Raji (cell line): Measurements from ENCODE around the gene ADGRG6.

Experiments used
- POLR2A ChIP-seq: IDR thresholded peaks from 2 replicates; pipeline ENCODE4 v1.6.1; 2011; ENCODE audit warnings: low read depth, low read length, control low read depth; ENCODE audit not compliant: insufficient read depth

ADGRG6 gene

GRCh38 chr6:142302421-142303175, 791 bp downstream of the ADGRG6 start:
- TF ChIP-seq POLR2A = no peak

- TF ChIP-seq POLR2A = no peak
Observed at GRCh38 chr6:142303176-142303533, 1.3 kb downstream of the ADGRG6 start.

GRCh38 chr6:142304241-142304640, 2.4 kb downstream of the ADGRG6 start:
- TF ChIP-seq POLR2A = no peak

DNA sequence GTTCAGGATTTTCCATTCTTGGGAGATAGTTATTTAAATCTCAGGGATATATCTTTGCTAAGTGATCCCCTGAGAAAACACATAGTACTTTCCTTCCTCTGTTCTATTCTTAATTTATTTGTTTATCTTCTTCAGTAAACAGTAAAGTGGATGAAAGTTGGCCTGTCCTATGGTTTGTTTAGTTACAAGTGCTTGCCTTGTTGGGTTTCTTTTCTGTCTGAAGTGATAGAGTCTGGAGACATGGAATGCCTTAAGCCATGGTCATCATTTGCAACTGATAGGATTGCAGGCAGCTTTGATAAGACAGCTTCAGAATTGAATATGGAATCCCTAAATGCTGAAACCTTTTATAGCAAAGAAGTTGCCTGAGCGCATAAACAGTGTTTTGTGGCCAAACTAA, 4.9 kb downstream of the ADGRG6 start:
- no peak for TF ChIP-seq POLR2A

DNA sequence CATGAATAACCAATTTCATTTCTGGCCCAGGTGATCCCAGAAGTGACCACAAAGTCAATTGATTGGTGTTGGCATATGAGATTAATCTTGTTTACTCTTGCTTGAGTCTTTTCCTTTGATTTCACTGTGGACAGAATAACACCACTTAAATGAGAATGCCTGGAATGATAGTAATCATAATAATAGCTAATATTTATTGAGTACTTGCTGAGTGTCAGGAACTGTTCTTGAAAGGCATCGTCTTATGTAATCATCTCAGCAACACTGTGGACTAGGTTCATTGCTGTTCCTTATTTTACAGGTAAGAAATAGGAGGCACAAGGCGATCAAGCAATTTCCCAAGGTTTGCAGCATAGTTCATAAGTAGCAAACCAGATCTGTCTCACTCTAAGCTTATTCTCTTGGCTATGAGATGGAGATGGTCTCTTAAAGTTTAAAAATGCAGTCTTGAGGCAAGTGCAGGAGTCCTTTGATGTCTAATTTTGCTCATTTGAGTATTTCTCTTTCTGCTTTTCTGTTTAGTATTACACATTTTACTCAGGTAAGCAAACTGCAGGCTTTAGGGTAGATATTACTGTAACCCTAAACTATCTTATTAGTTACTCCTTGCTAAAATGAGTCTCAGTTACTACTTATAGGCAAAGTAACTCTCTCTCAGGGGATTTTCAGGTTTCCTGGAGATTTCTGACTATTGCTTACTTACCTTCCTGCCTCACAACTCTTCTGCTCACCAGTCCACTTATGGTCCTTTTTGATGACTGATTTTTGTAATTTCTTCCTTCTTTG, 6.3 kb downstream of the ADGRG6 start:
- TF ChIP-seq POLR2A = no peak

DNA sequence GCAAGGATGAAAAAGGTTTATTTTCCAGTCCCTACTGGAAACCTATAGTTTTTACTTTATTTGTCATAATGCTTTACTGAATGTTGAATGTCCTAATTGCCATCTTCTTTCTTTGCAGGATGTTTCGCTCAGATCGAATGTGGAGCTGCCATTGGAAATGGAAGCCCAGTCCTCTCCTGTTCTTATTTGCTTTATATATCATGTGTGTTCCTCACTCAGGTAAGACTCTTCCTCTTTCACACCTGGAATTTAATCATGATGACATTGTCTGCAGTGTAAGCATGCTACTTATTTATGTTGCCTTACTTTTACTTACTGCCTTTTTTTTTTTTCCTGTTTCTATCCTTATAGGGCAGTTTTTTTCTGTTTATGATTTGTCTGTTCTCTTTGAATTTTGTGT, 7.6 kb downstream of the ADGRG6 start:
- no peak for TF ChIP-seq POLR2A

DNA sequence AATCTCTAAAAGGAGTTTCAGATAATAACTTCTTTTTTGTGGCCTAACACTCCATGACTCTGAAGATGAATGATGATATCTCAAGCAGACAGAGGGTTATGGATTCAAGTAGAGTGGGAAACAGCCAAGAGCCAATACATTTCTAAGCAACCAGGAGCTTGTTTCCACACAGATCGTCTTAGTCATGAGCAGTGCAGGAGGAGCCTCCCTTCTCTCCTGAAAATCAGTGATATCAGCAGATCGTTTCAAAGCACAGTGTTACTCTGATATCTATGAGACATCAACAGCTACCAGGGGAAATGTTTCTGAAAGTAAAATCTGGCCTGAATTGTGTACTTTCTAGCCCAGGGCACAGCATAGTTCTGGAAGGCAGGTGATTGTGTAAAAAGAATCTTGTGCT, 11.5 kb downstream of the ADGRG6 start:
- no peak for TF ChIP-seq POLR2A

DNA sequence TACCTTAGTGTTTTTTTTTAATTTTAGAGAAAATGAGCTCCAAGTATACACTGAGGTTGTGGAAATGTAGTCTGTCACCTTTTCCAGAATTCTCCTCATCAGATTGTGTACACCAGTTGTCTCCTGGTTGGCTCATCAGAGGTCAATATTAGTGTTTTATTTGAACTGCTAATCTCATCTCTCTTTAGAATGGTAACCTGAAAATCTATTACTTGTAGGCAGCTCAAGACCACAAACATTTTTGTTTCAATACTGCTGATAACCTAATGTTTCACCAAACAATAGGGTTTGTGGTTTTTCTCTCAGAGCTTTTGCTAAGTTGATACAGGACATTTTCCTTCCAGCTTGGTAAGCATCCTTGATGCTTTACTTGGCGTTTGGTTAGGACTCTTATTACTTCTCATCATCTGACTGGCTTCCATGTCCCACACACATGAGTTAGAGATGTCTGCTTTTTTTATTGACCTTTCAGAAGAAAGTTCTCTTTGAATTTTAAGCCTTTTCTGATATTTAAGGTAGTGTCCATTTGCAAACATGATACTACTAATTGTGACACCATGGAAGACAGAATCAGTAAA, 15.1 kb downstream of the ADGRG6 start:
- no peak for TF ChIP-seq POLR2A

DNA sequence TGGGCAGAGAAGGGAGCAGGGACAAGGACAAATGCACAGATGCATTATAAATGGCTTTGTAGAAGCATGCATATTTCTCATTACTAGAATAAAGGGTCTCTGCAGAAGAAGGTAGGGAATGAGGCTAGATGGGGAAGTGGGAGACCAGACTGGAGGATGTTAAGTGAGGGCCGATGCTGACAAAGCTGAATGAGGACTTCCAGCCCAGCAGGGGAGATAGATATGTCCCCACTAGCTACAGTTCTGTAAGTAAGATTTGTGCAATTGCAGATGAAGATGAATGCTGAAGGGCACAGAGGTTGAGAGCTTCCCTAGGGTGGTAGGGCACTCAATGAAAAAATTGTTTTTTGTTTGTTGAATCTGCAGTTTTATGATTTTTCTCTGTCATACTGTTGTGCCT, 16.9 kb downstream of the ADGRG6 start:
- no peak for TF ChIP-seq POLR2A

DNA sequence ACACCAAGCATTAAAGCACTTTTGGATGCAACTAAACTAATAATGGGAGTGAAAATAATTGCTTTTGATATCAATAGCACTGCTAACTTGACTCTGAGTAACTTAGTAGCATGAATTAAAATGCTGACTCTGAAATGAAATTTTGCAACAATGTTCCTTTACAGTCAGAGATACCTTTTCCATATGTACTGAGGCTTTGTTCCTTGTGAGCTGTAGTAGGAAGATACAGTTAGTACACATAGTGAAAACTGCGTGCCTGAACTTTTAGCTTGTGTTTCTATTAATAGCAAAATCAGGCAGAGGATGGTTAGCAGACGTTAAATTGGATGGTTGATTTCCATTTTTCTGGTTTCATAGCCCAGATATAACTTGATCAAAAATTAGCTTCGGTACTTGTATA, 18.6 kb downstream of the ADGRG6 start:
- no peak for TF ChIP-seq POLR2A

DNA sequence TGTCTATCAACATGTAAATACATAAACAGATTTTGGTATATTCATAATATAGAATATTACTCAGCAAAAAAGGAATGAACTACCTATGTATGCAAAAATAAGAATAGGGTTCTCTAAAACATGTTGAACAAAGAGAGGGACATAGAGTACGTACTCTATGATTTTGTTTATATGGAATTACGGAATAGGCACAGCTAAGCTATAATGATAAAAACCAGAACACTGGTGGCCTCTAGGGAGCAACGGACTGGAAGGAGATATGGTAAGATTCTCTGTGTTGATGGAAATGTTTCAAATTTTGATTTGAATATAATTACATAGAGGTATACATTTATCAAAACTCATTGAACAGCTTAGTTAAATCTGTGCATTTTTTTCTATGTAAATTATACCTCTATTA, 19.6 kb downstream of the ADGRG6 start:
- TF ChIP-seq POLR2A = no peak

GRCh38 chr6:142322066-142322465, 20.3 kb downstream of the ADGRG6 start:
- no peak for TF ChIP-seq POLR2A

- no peak for TF ChIP-seq POLR2A
Observed at GRCh38 chr6:142322504-142323198, 20.8 kb downstream of the ADGRG6 start.

- no peak for TF ChIP-seq POLR2A
Observed at GRCh38 chr6:142323377-142323776, 21.6 kb downstream of the ADGRG6 start.

GRCh38 chr6:142324111-142324510, 22.3 kb downstream of the ADGRG6 start:
- no peak for TF ChIP-seq POLR2A

GRCh38 chr6:142325111-142325510, 23.3 kb downstream of the ADGRG6 start:
- no peak for TF ChIP-seq POLR2A

GRCh38 chr6:142326540-142326939, 24.7 kb downstream of the ADGRG6 start:
- TF ChIP-seq POLR2A = no peak
